CD14-positive monocyte (primary cell): ENCODE results near the gene CGRRF1. TPM values are rescaled to one million over a fixed set of nuclear protein-coding genes. Genes with fewer than 3 reads are reported as not detected.

Experiments used
- DNase-seq, 3 donors: peaks; one replicate each; pipeline ENCODE4 v3.0.0-alpha.2; 2011 to 2022
- H2AFZ ChIP-seq: 2 replicates; pipeline ENCODE4 v1.6.0; 2012; ENCODE audit warnings: mild to moderate bottlenecking, low read depth, low read length, inconsistent platforms; ENCODE audit not compliant: insufficient read depth, poor library complexity, severe bottlenecking
- H3K27ac ChIP-seq, 2 donors: 1 replicate in 1 of 2; 2 replicates in 1 of 2; pipeline ENCODE4 v1.5.1; 2012 to 2013; ENCODE audit warnings: low read length in 2 of 2, control low read depth in 1 of 2, inconsistent platforms in 1 of 2, low read depth in 1 of 2, mild to moderate bottlenecking in 1 of 2
- H3K27me3 ChIP-seq, 2 donors: one replicate each; pipeline versions ENCODE4 v1.6.0 to v1.6.1; 2011 to 2013; ENCODE audit warnings: low read length in 2 of 2; ENCODE audit not compliant: control insufficient read depth in 2 of 2, insufficient read depth in 2 of 2
- H3K36me3 ChIP-seq, 2 donors: replicated peaks in 1 of 2; 1 replicate in 1 of 2; 2 replicates in 1 of 2; pipeline versions ENCODE4 v1.5.1 to v1.6.1; 2012 to 2013; ENCODE audit warnings: low read length in 2 of 2, control low read depth in 1 of 2, inconsistent platforms in 1 of 2, mild to moderate bottlenecking in 1 of 2; ENCODE audit not compliant: insufficient read depth in 2 of 2, control insufficient read depth in 1 of 2
- H3K4me1 ChIP-seq, 2 donors: 1 replicate in 1 of 2; 2 replicates in 1 of 2; pipeline versions ENCODE4 v1.5.1 to v1.6.1; 2012 to 2013; ENCODE audit warnings: low read length in 2 of 2, control low read depth in 1 of 2, inconsistent platforms in 1 of 2, mild to moderate bottlenecking in 1 of 2, moderate library complexity in 1 of 2; ENCODE audit not compliant: insufficient read depth in 2 of 2, control insufficient read depth in 1 of 2
- H3K4me2 ChIP-seq: replicated peaks from 2 replicates; pipeline ENCODE3; 2012; ENCODE audit warnings: low read length, moderate library complexity, mild to moderate bottlenecking; ENCODE audit not compliant: poor library complexity, severe bottlenecking; ENCODE audit errors: extremely low read depth
- H3K4me3 ChIP-seq, 3 experiments: fragments of 200-600 bp in 1 of 3; sonication (generic) in 1 of 3; replicated peaks in 1 of 3; 1 replicate in 2 of 3; 2 replicates in 1 of 3; pipeline ENCODE4 v1.5.1; 2011 to 2013; ENCODE audit warnings: low read length in 3 of 3, mild to moderate bottlenecking in 3 of 3, control low read depth in 2 of 3, low read depth in 2 of 3, inconsistent platforms in 1 of 3, moderate library complexity in 1 of 3
- H3K79me2 ChIP-seq: 2 replicates; pipeline ENCODE4 v1.6.0; 2012; ENCODE audit warnings: mild to moderate bottlenecking, control low read depth, inconsistent platforms, low read length, moderate library complexity; ENCODE audit not compliant: insufficient read depth
- H3K9ac ChIP-seq: 2 replicates; pipeline ENCODE4 v1.6.0; 2017; ENCODE audit warnings: low read length, mild to moderate bottlenecking; ENCODE audit not compliant: insufficient read depth, poor library complexity, severe bottlenecking
- H3K9me3 ChIP-seq, 2 donors: replicated peaks in 1 of 2; 1 replicate in 1 of 2; 2 replicates in 1 of 2; pipeline versions ENCODE4 v1.5.1 to v1.6.1; 2012 to 2013; ENCODE audit warnings: low read length in 2 of 2, control low read depth in 1 of 2; ENCODE audit not compliant: control insufficient read depth in 1 of 2, insufficient read depth in 1 of 2
- H4K20me1 ChIP-seq: 2 replicates; pipeline ENCODE4 v1.6.0; 2012; ENCODE audit warnings: mild to moderate bottlenecking, low read length, control low read depth, moderate library complexity; ENCODE audit not compliant: insufficient read depth
- H3K27ac Mint-ChIP-seq, 7 donors: one replicate each; pipeline ENCODE4 v1.8.0; 2020; ENCODE audit warnings: mild to moderate bottlenecking in 7 of 7, mixed read lengths in 7 of 7, moderate library complexity in 6 of 7, inconsistent platforms in 2 of 7
- H3K27me3 Mint-ChIP-seq, 3 donors: one replicate each; pipeline ENCODE4 v1.8.0; 2021 to 2022; ENCODE audit warnings: low read depth in 3 of 3, mild to moderate bottlenecking in 3 of 3, mixed read lengths in 3 of 3, moderate library complexity in 3 of 3, inconsistent platforms in 1 of 3
- H3K36me3 Mint-ChIP-seq, 2 donors: one replicate each; pipeline ENCODE4 v1.8.0; 2020; ENCODE audit warnings: mixed read lengths in 2 of 2, inconsistent platforms in 1 of 2, mild to moderate bottlenecking in 1 of 2
- H3K4me1 Mint-ChIP-seq: one replicate; pipeline ENCODE4 v1.8.0; 2020; ENCODE audit warnings: mild to moderate bottlenecking, mixed read lengths
- H3K4me3 Mint-ChIP-seq, 2 donors: one replicate each; pipeline ENCODE4 v1.8.0; 2020; ENCODE audit warnings: mild to moderate bottlenecking in 2 of 2, mixed read lengths in 2 of 2, moderate library complexity in 1 of 2
- H3K9me3 Mint-ChIP-seq, 7 donors: one replicate each; pipeline ENCODE4 v1.8.0; 2020 to 2022; ENCODE audit warnings: mixed read lengths in 7 of 7, mild to moderate bottlenecking in 6 of 7, moderate library complexity in 6 of 7, inconsistent platforms in 2 of 7
- WGBS: methylation state at CpG from one replicate; pipeline ENCODE4 v1.1.5; 2013; ENCODE audit warnings: missing lambda C conversion rate; ENCODE audit not compliant: insufficient coverage; 5-methylcytosine and 5-hydroxymethylcytosine counted together
- intact Hi-C, 2 donors: fragments of 100-400 bp; cut with micrococcal nuclease; formaldehyde crosslinking; loops; one replicate each; pipeline versions ENCODE4 v1.15.0 to v1.15.1; 2023
- polyA plus RNA-seq, 3 donors: library from polyadenylated mRNA; depleted of rRNA in 1 of 3; unstranded in 2 of 3; stranded (reverse) in 1 of 3; fragments of 300-500 nt in 2 of 3; fragments of >200 nt in 1 of 3; fragmentation: Illumina TruSeq in 2 of 3; gene quantifications; 1 replicate in 2 of 3; 2 replicates in 1 of 3; pipeline ENCODE4 v1.2.3, GENCODE V29; 2012 to 2021
- TF ChIP-seq, protein P1 (sequence below): fragments of 200-600 bp; IDR thresholded peaks from one replicate; pipeline ENCODE4 v1.8.0; 2022; ENCODE audit warnings: antibody characterized with exemption, mild to moderate bottlenecking

The CGRRF1 gene
- polyA plus RNA-seq, 3 donors = 5.8 to 19.4 (median 18.6) TPM

DNA sequence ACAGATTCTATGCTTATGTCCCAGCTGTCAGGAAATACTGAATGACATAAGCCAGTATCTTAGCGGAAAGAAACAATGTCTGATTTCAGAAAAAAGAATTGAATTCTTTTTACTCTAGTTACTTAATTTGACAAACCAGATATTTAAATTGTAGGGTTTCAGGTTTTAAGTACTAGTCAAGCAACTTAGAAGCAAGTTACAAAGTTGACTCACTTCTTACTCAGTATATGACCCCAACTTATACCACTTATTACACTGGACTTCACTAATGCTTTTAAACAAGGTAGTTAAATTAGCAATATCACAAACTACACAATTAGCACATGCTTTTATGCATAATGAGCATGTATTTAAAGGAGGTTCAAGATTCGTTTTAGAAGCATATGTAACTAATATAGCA, 28.0 kb upstream of the CGRRF1 start:
- no peak overlapping the region for H3K9ac ChIP-seq
- peaks cover 19 to 37% of the 10 kb centered on the region in 2 donors for H3K4me1 ChIP-seq
- H3K27me3 ChIP-seq = no peaks in the 10 kb centered on the region
- intact Hi-C loops = no loop called here
- H3K27ac ChIP-seq = no peak overlapping the region
- no peak overlapping the region for H3K4me2 ChIP-seq
- no CpG with 5 or more reads among the region's 2 CpGs for WGBS
- H3K9me3 Mint-ChIP-seq = no peaks in the 10 kb centered on the region
- H3K4me3 Mint-ChIP-seq = no peak overlapping the region
- H3K9me3 ChIP-seq = no peaks in the 10 kb centered on the region
- DNase-seq = no peak
- peaks cover 0 to 2% (median 1%) of the 10 kb centered on the region in 3 donors for H3K27me3 Mint-ChIP-seq
- H2AFZ ChIP-seq = no peak overlapping the region
- TF ChIP-seq, protein P1, sequence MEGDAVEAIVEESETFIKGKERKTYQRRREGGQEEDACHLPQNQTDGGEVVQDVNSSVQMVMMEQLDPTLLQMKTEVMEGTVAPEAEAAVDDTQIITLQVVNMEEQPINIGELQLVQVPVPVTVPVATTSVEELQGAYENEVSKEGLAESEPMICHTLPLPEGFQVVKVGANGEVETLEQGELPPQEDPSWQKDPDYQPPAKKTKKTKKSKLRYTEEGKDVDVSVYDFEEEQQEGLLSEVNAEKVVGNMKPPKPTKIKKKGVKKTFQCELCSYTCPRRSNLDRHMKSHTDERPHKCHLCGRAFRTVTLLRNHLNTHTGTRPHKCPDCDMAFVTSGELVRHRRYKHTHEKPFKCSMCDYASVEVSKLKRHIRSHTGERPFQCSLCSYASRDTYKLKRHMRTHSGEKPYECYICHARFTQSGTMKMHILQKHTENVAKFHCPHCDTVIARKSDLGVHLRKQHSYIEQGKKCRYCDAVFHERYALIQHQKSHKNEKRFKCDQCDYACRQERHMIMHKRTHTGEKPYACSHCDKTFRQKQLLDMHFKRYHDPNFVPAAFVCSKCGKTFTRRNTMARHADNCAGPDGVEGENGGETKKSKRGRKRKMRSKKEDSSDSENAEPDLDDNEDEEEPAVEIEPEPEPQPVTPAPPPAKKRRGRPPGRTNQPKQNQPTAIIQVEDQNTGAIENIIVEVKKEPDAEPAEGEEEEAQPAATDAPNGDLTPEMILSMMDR = no peak
- H4K20me1 ChIP-seq = peaks cover 48% of the 10 kb centered on the region
- H3K36me3 ChIP-seq = peaks cover 45 to 66% of the 10 kb centered on the region in 2 donors
- peaks cover 38% of the 10 kb centered on the region for H3K4me1 Mint-ChIP-seq
- peaks cover 62% of the 10 kb centered on the region for H3K79me2 ChIP-seq
- H3K36me3 Mint-ChIP-seq = peaks cover 44 to 61% of the 10 kb centered on the region in 2 donors
- H3K27ac Mint-ChIP-seq = no peak overlapping the region
- H3K4me3 ChIP-seq = no peak overlapping the region

DNA sequence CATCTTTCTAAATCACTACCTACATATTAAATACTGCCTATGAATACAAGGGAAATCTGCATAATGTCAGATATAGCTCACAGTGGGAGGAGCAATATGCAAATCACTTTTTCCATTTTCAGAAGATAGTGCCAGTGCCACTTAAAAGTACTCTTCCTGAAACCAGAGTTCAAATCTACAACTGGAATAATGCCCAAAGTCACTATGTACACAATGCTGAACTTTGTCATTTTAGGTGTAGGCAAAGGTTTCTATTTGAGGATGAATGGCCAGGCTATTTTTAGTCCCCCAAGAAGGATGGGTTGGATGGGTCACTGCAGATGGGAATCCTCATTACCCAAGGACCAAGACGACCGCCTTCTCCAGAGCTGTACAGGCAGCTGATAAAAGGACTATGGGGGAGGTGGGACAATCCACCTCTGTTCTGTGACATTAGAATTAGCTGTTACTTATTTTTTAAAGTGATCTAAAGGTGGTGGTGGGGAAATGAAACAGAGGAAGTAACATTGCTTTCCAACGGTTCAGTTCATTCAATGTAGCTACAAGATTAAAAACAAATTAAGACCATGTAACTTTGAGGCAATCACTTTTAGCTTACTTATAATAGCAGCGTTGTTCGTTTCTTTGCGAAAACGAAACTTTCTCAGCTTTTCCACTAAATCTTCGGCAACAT, 26.5 kb upstream of the CGRRF1 start:
- Histone ChIP-seq H3K4me1 (peaks cover 34 to 53% of the 10 kb centered on the region in 2 donors), H3K27ac (peak overlapping the region in 1 of 2 donors; percentile 64), H3K9ac (no peak overlapping the region), H3K27me3 (no peaks in the 10 kb centered on the region), H3K9me3 (no peaks in the 10 kb centered on the region), H3K4me2 (peak overlapping the region; percentile 33), H2AFZ (no peak overlapping the region), H3K36me3 (peaks cover 31 to 52% of the 10 kb centered on the region in 2 donors), H3K4me3 (peak overlapping the region in 2 of 3 experiments; percentile 12 to 42), H4K20me1 (peaks cover 48% of the 10 kb centered on the region), H3K79me2 (peaks cover 77% of the 10 kb centered on the region)
- DNase-seq = no peak
- no CpG with 5 or more reads among the region's 8 CpGs for WGBS
- Mint-ChIP-seq H3K27me3 (peaks cover 0 to 2% (median 1%) of the 10 kb centered on the region in 3 donors), H3K4me1 (peaks cover 53% of the 10 kb centered on the region), H3K36me3 (peaks cover 35 to 56% of the 10 kb centered on the region in 2 donors), H3K9me3 (peaks cover 0 to 3% (median 0%) of the 10 kb centered on the region in 7 donors), H3K27ac (peak overlapping the region; percentile 58 to 88 (median 73)), H3K4me3 (peak overlapping the region; percentile 24 to 42)
- TF ChIP-seq, protein P1 = no peak
- intact Hi-C loops = no loop called here
